Measurements from ENCODE around the gene MAPKAP1. TPM values are rescaled to one million over a fixed set of nuclear protein-coding genes. Genes with fewer than 3 reads are reported as not detected.

MAPKAP1 gene
- total RNA-seq, 1 experiment from 2014 or later, result 114 TPM

DNA sequence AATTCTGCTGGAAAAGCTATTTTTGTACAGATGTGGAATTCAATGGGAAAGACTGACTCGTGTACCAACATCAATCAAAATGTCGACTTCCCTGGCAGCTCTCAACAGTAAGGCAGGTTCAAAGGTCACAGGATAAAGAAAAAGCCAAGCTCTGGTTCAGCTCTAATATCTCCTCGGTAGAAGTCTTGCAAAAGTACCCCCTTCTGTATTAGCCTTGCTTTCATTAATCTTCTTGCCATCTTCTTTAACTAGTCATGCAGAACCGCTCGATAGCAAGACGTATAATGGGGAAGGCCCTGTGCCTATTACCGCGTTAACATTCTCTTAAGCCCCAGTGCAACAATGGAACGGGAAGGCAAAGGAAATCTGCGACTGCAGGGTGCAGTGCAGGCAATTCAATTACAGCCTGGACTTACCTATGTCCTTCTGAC lies 244.1 kb downstream of the MAPKAP1 start:
- H3K27me3 ChIP-seq (ENCODE audit: control insufficient read depth, insufficient read depth, low read length), result no peaks in the 10 kb centered on the region
- no peaks in the 10 kb centered on the region; the same call in 1 of the 2 replicates for H3K36me3 ChIP-seq (replicated peaks; ENCODE audit: control insufficient read depth, insufficient read depth, low read length)
- no peak overlapping the region for H3K4me3 ChIP-seq (ENCODE audit: insufficient read depth, low read depth, low read length)
- DNase-seq, result no peak

DNA sequence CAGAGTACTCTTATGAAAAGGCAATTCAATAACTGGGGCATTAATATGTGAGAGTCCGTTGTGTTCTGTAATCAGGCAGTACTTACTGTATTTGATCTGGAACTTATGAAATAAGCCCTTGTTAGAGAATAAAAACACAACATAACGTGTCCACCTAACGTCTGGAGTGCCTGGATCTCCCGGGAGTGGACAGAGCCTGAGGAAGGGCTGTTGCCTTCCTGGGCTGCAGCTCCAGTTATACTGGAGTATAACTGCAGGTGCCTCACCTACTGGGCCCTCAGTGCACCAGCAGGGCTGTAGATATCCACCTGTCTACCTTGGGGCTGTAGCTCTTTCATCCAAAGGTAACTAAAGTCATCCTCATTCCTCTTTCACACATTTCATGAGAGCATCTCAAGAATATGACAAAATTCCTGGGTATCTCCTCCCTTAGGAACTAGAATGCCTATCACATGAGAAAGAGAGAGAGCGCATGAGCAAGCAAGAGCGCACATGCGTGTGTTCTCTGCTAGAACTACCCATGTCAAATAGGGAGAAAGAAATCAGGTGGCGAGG lies 245.3 kb downstream of the MAPKAP1 start:
- no peak overlapping the region for H3K4me3 ChIP-seq (ENCODE audit: insufficient read depth, low read depth, low read length)
- no peaks in the 10 kb centered on the region for H3K27me3 ChIP-seq (ENCODE audit: control insufficient read depth, insufficient read depth, low read length)
- H3K36me3 ChIP-seq (replicated peaks; ENCODE audit: control insufficient read depth, insufficient read depth, low read length), result no peaks in the 10 kb centered on the region; the same call in 1 of the 2 replicates
- no peak for DNase-seq

DNA sequence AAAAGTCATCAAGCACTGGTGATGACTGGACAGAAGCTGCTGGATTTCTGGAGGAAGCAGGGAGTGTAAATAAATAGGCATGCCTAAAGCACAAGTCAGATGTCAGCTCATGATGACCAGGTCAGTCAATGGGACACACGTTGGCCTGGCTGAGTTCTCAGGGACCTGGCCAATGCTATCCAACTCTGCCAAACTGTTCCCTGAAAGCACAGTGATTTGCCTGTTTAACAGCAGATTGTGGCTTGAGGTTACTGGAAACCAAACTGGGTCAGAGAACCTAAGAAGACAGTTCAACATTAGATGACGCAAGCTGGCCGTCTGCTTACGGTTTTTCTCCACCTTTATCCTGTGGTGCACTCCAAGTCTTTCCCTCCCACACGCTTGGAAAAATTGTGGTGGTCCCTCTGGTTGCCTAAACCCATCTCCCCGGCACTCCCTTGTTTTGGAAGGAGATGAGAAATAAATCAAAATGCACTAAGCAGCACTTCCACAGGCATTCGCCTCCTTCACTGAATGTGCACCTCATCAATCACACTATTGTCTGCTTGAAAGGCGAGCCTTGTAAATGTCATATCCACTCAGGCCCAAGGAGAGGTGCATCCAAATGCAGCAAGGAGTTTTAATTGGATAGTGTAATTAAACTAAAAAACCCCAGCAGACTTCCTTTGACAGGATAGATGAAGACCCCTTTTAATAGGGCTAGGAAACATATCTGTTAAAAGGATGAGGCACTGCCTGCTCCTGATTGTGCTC lies 245.9 kb downstream of the MAPKAP1 start:
- no peak for DNase-seq
- H3K27me3 ChIP-seq (ENCODE audit: control insufficient read depth, insufficient read depth, low read length), result no peaks in the 10 kb centered on the region
- H3K4me3 ChIP-seq (ENCODE audit: insufficient read depth, low read depth, low read length), result no peak overlapping the region
- H3K36me3 ChIP-seq (replicated peaks; ENCODE audit: control insufficient read depth, insufficient read depth, low read length), result peaks cover 1% of the 10 kb centered on the region; the same call in 1 of the 2 replicates

GRCh38 chr9:125460346-125460745 lies 246.7 kb downstream of the MAPKAP1 start:
- H3K27me3 ChIP-seq (ENCODE audit: control insufficient read depth, insufficient read depth, low read length), result no peaks in the 10 kb centered on the region
- H3K36me3 ChIP-seq (replicated peaks; ENCODE audit: control insufficient read depth, insufficient read depth, low read length), result peaks cover 1% of the 10 kb centered on the region; the same call in 1 of the 2 replicates
- H3K4me3 ChIP-seq (ENCODE audit: insufficient read depth, low read depth, low read length), result no peak overlapping the region
- no peak for DNase-seq

DNA sequence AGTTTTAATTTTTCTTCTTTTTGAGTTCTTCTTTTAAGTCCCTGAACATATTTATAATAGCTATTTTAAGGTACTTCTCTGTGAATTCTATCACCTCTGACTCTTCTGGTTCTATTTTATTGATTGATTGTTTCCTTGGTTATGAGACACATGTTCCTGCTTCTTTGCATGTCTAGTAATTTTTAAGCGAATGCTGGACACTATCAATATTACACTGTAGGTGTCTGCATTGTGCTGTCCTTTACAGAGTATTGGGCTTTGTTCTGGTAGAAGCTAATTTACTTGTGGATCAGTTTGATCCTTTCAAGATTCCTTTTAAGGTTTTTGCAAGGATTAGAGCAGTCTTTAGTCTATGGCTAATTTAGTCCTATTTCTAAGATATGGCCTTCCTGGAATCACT lies 249.7 kb downstream of the MAPKAP1 start:
- no peak for DNase-seq
- Histone ChIP-seq H3K4me3 (ENCODE audit: insufficient read depth, low read depth, low read length) (no peak overlapping the region), H3K36me3 (replicated peaks; ENCODE audit: control insufficient read depth, insufficient read depth, low read length) (peaks cover 1% of the 10 kb centered on the region; the same call in 1 of the 2 replicates)

DNA sequence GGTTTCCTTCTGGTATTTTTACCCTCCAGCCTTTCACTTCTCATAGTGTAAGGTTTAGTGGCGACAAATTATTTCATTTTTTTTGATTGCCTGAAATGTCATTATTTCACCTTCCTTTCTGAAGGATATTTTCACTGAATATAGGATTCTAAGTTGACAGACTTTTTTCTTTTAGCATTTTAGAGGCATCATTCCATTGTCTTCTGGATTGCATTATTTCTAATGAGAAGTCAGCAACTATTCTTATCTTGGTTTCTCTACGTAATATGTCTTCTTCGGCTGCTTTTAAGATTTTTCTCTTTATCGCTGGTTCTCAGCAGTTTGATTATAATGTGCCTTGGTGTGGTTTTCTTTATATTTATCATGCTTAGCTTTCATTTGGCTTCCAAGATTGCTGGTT lies 251.1 kb downstream of the MAPKAP1 start:
- 0 out of 2 replicates have a peak, but pooled peaks cover 1% of the 10 kb centered on the region for H3K36me3 ChIP-seq (replicated peaks; ENCODE audit: control insufficient read depth, insufficient read depth, low read length)
- no peak for DNase-seq
- no peak overlapping the region for H3K4me3 ChIP-seq (ENCODE audit: insufficient read depth, low read depth, low read length)

More for the DNA sequence above, 249.7 kb downstream of the MAPKAP1 start:
- H3K27me3 ChIP-seq (ENCODE audit: control insufficient read depth, insufficient read depth, low read length), result no peaks in the 10 kb centered on the region

GRCh38 chr9:125455132-125455531 lies 251.9 kb downstream of the MAPKAP1 start:
- no peaks in the 10 kb centered on the region for H3K27me3 ChIP-seq (ENCODE audit: control insufficient read depth, insufficient read depth, low read length)
- no peak for DNase-seq
- 0 out of 2 replicates have a peak, but pooled peaks cover 1% of the 10 kb centered on the region for H3K36me3 ChIP-seq (replicated peaks; ENCODE audit: control insufficient read depth, insufficient read depth, low read length)

More for the DNA sequence above, 251.1 kb downstream of the MAPKAP1 start:
- no peaks in the 10 kb centered on the region for H3K27me3 ChIP-seq (ENCODE audit: control insufficient read depth, insufficient read depth, low read length)

GRCh38 chr9:125447202-125447802 lies 259.7 kb downstream of the MAPKAP1 start:
- H3K36me3 ChIP-seq (replicated peaks; ENCODE audit: control insufficient read depth, insufficient read depth, low read length), result no peaks in the 10 kb centered on the region
- no peaks in the 10 kb centered on the region for H3K27me3 ChIP-seq (ENCODE audit: control insufficient read depth, insufficient read depth, low read length)
- DNase-seq, result peak; percentile 32
- no peak overlapping the region for H3K4me3 ChIP-seq (ENCODE audit: insufficient read depth, low read depth, low read length)

More at GRCh38 chr9:125455132-125455531, 251.9 kb downstream of the MAPKAP1 start:
- no peak overlapping the region for H3K4me3 ChIP-seq (ENCODE audit: insufficient read depth, low read depth, low read length)

DNA sequence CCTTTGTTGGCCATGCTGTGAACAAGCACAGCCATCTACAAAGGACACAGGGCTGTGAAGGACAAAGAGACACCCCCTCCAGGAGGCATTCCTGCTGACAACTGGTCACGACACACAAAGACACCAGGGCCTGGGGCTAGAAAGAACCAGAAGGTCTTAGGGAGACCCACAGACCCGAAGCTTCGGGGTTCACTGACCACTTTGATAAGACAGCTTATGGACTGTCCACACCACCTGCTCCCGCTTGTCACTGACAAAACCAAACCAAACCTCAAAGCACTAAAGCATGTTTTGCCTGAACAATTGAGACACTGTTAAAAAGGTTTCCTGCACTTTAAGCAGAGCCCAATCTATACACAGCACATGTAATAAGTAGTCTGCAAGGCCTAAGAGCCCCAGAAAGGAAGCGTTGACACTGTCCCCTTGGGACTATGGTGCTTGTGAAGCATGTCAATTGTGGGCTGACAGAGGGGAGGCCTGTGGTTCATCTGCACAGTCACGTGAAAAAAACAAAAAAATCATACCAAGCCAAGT lies 260.4 kb downstream of the MAPKAP1 start:
- H3K4me3 ChIP-seq (ENCODE audit: insufficient read depth, low read depth, low read length), result no peak overlapping the region
- H3K36me3 ChIP-seq (replicated peaks; ENCODE audit: control insufficient read depth, insufficient read depth, low read length), result no peaks in the 10 kb centered on the region
- DNase-seq, result peak; percentile 29
- H3K27me3 ChIP-seq (ENCODE audit: control insufficient read depth, insufficient read depth, low read length), result no peaks in the 10 kb centered on the region

DNA sequence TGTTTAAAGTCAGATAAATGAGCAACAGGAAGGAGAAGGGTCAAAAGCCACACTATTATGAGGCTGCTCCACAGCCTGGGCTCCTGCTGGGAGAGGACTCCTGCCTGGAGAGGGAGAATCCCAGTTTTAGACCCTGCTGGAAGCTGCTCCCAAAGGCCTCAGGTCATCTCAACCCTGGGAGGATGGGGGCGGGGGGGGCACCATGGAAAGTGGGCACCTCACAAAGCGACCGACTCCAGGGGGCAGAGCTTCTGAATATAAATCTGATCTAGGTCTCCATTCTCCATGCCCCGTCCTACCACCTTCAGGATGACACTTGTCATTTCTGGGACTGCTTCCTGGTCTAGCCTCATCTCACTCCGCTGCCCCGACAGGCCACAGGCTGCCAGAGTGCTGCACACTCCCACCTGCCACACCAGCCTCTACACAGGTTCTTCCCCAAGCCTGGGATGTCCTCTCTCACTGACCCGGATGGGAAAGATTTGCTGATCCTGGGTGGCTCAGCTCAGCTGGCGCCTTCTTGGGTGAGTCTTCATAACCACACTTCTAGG lies 262.0 kb downstream of the MAPKAP1 start:
- no peaks in the 10 kb centered on the region; the same call in 1 of the 2 replicates for H3K36me3 ChIP-seq (replicated peaks; ENCODE audit: control insufficient read depth, insufficient read depth, low read length)
- DNase-seq, result peak; percentile 28
- H3K27me3 ChIP-seq (ENCODE audit: control insufficient read depth, insufficient read depth, low read length), result no peaks in the 10 kb centered on the region

DNA sequence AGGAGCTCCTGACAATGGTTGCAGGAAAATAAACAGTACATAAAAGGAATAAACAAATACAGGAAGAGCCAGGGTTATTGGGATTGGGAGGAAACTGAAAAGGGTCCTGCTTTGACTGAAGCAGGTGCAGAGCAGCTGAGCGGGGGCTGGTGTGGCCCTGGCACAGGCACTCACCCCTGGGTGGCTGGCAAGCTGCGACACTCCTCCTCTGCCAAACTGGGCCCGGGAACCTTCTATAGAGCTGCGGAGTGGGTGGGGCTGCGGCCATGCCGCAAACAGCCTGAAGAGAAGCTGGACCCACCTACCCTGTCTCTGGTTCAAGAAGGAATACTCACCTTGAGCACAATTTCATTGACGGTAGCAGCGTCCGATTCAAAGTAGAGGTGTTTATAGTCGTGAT lies 262.8 kb downstream of the MAPKAP1 start:
- Histone ChIP-seq H3K36me3 (replicated peaks; ENCODE audit: control insufficient read depth, insufficient read depth, low read length) (no peaks in the 10 kb centered on the region; the same call in 1 of the 2 replicates), H3K4me3 (ENCODE audit: insufficient read depth, low read depth, low read length) (no peak overlapping the region), H3K27me3 (ENCODE audit: control insufficient read depth, insufficient read depth, low read length) (no peaks in the 10 kb centered on the region)
- DNase-seq, result peak; percentile 33

More for the DNA sequence above, 262.0 kb downstream of the MAPKAP1 start:
- no peak overlapping the region for H3K4me3 ChIP-seq (ENCODE audit: insufficient read depth, low read depth, low read length)

DNA sequence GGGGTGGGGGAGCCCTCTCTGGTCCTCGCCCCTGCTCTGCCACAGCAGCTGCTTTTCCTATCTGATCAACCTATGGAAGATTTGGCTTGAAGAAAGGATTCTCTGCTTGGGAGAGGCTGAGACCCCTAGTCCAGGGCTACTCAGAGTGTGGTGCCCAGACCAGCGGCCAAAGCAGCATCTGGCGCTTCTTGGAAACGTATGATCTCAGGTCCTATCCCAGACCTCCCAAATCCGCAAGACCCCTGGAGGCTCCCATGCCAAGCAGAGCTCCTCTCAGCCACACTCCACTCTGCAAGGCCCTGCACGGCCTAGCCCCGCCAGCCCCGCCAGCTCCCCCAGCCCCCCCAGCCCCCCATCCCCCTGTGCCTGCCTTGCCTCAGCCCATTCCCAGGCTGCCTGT lies 263.6 kb downstream of the MAPKAP1 start:
- no peak overlapping the region for H3K4me3 ChIP-seq (ENCODE audit: insufficient read depth, low read depth, low read length)
- DNase-seq, result peak; percentile 22
- no peaks in the 10 kb centered on the region; the same call in 1 of the 2 replicates for H3K36me3 ChIP-seq (replicated peaks; ENCODE audit: control insufficient read depth, insufficient read depth, low read length)
- no peaks in the 10 kb centered on the region for H3K27me3 ChIP-seq (ENCODE audit: control insufficient read depth, insufficient read depth, low read length)

DNA sequence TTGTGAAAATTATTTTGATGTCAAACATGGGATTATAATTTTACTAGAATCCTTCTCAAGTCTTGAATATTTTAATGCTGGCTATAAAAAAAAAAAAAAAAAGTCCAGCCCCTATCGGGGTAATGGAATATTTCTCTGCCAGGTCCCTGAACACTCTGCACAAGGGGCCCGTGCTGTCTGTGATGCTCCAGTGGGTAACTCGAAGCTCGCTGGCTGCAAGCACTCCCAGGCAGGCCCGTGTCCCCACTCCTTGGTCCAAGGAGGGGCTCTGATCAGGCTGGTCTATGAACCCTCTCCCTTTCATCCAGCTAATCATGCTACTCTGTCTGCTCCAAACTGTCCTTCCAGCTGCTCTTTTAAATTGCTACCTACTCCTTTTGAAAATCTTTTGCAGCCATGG lies 264.6 kb downstream of the MAPKAP1 start:
- Histone ChIP-seq H3K36me3 (replicated peaks; ENCODE audit: control insufficient read depth, insufficient read depth, low read length) (no peaks in the 10 kb centered on the region; the same call in 1 of the 2 replicates), H3K27me3 (ENCODE audit: control insufficient read depth, insufficient read depth, low read length) (no peaks in the 10 kb centered on the region), H3K4me3 (ENCODE audit: insufficient read depth, low read depth, low read length) (no peak overlapping the region)
- DNase-seq, result peak; percentile 20

DNA sequence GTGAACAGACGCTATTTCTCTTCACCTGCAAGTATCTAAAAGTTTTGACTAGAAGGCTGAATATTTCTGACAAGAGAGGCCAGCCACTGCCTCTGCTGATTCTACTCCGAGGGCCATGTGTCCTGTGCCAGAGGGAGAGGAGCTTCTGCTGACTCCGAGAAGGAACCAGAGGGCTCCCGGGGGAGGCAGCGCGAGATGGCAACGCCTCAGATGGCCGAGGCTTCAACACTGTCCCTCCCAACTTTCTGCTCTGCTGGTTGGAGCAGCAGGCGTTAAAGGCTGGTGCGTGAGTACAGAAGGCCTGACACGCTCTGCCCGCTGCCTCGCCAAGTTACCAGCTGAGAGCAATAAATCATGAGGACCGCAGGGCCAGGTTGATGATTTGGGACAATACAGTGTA lies 266.6 kb downstream of the MAPKAP1 start:
- no peaks in the 10 kb centered on the region for H3K27me3 ChIP-seq (ENCODE audit: control insufficient read depth, insufficient read depth, low read length)
- no peak overlapping the region for H3K4me3 ChIP-seq (ENCODE audit: insufficient read depth, low read depth, low read length)
- peaks cover 1% of the 10 kb centered on the region; the same call in 1 of the 2 replicates for H3K36me3 ChIP-seq (replicated peaks; ENCODE audit: control insufficient read depth, insufficient read depth, low read length)
- peak; percentile 30 for DNase-seq

Measured in H7 (cell line).